AG10803 (cell line): ENCODE measurements around the gene FNDC3A.
"Not testable (repeated sequence)": the region's sequence is repeated elsewhere in the genome, so short reads cannot be mapped to it uniquely, and the experiment has no call there.

Source experiments
- DNase-seq: peaks from one replicate; pipeline ENCODE4 v3.0.0; 2010; ENCODE audit warnings: low read depth
- H3K4me3 ChIP-seq: 2 replicates; pipeline ENCODE4 v1.5.1; 2011; ENCODE audit warnings: mild to moderate bottlenecking, low read length, control low read depth
- TF ChIP-seq, protein P1 (sequence below): conservative IDR thresholded peaks from 2 replicates; pipeline ENCODE4 v1.5.1; 2011; ENCODE audit warnings: mild to moderate bottlenecking, low read length, control low read depth, inconsistent platforms

The FNDC3A gene

GRCh38 chr13:49134305-49134704 lies 158.6 kb downstream of the FNDC3A start:
- DNase-seq: no peak
- TF ChIP-seq, protein P1, sequence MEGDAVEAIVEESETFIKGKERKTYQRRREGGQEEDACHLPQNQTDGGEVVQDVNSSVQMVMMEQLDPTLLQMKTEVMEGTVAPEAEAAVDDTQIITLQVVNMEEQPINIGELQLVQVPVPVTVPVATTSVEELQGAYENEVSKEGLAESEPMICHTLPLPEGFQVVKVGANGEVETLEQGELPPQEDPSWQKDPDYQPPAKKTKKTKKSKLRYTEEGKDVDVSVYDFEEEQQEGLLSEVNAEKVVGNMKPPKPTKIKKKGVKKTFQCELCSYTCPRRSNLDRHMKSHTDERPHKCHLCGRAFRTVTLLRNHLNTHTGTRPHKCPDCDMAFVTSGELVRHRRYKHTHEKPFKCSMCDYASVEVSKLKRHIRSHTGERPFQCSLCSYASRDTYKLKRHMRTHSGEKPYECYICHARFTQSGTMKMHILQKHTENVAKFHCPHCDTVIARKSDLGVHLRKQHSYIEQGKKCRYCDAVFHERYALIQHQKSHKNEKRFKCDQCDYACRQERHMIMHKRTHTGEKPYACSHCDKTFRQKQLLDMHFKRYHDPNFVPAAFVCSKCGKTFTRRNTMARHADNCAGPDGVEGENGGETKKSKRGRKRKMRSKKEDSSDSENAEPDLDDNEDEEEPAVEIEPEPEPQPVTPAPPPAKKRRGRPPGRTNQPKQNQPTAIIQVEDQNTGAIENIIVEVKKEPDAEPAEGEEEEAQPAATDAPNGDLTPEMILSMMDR: no peak
- no peak overlapping the region for H3K4me3 ChIP-seq

GRCh38 chr13:49137138-49137643 lies 161.5 kb downstream of the FNDC3A start:
- not testable (repeated sequence) for DNase-seq, H3K4me3 ChIP-seq

- TF ChIP-seq, protein P1: no peak
- DNase-seq: no peak
Observed at GRCh38 chr13:49140910-49141611, 165.3 kb downstream of the FNDC3A start.

DNA sequence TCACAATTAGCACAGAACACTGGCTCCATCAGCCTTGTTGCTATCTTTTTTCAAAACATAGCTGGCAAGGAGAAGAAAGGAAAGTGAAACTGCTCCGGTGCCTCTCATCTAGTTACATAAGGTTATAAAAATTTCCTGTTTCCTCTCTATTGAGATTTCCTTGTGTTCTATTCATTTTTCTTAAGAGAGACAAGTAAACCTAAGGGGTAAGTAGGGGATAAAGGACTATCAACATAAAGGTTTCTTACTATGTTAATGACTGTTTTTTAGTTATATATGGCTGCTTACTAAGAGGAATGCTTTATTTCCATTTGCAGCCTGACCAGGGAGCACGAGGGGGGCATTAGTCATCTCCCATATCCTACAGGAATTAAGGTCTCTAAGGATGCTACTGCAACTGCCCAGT lies 171.2 kb downstream of the FNDC3A start:
- H3K4me3 ChIP-seq: no peak overlapping the region
- DNase-seq: peak; percentile 20
- TF ChIP-seq, protein P1: no peak

More at GRCh38 chr13:49140910-49141611, 165.3 kb downstream of the FNDC3A start:
- H3K4me3 ChIP-seq: no peak overlapping the region

DNA sequence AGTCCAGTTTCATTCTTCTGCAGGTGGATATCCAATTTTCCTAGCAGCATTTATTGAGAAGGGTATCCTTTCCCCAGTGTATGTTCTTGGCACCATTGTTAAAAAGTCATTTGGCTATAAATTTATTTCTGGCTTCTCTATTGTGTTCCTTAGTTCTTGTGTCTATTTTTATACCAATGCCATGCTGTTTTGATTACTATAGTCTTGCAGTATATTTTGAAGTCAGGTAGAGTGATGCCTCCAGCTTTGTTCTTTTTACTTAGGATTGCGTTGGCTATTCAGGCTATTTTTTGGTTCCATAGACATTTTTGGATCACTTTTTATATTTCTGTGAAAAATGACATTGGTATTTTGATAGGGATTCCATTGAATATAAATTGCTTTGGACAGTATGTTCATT lies 172.7 kb downstream of the FNDC3A start:
- no peak for DNase-seq
- TF ChIP-seq, protein P1: no peak
- no peak overlapping the region for H3K4me3 ChIP-seq

- H3K4me3 ChIP-seq, DNase-seq: not testable (repeated sequence)
Observed at GRCh38 chr13:49157955-49158584, 182.4 kb downstream of the FNDC3A start.

DNA sequence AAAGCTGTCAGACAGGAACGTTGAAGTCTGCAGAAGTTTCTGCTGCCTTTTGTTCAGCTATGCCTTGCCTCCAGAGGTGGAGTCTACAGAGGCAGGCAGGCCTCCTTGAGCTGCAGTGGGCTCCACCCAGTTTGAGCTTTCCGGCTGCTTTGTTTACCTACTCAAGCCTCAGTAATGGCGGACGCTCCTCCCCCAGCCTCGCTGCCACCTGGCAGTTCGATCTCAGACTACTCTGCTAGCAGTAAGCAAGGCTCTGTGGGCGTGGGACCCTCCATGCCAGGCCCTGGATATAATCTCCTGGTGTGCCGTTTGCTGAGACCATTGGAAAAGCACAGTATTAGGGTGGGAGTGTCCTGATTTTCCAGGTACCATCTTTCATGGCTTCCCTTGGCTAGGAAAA lies 187.4 kb downstream of the FNDC3A start:
- not testable (repeated sequence) for H3K4me3 ChIP-seq, DNase-seq

- no peak for DNase-seq
- TF ChIP-seq, protein P1: no peak
Observed at GRCh38 chr13:49164712-49165111, 189.0 kb downstream of the FNDC3A start.

More at GRCh38 chr13:49164712-49165111, 189.0 kb downstream of the FNDC3A start:
- no peak overlapping the region for H3K4me3 ChIP-seq
